SJSA1 (cell line): ENCODE results near the gene MDH2. TPM values are rescaled to one million over a fixed set of nuclear protein-coding genes. Genes with fewer than 3 reads are reported as not detected.
"Not testable (repeated sequence)": the region's sequence is repeated elsewhere in the genome, so short reads cannot be mapped to it uniquely, and the experiment has no call there.

Experiments used
- DNase-seq, 2 experiments: peaks; one replicate each; pipeline ENCODE4 v3.0.0-alpha.2; 2015 to 2020; ENCODE audit warnings: low spot score in 2 of 2, low read depth in 1 of 2
- H3K27ac ChIP-seq: fragments of 250-450 bp; sonication (Bioruptor Pico); 2 replicates; pipeline ENCODE4 v1.5.1; 2020; ENCODE audit warnings: mild to moderate bottlenecking, moderate library complexity
- H3K27me3 ChIP-seq: fragments of 250-450 bp; sonication (Bioruptor Pico); replicated peaks from 2 replicates; pipeline ENCODE4 v1.5.1; 2020; ENCODE audit warnings: mild to moderate bottlenecking, moderate library complexity
- H3K36me3 ChIP-seq: fragments of 250-450 bp; sonication (Bioruptor Pico); 2 replicates; pipeline ENCODE4 v1.5.1; 2020; ENCODE audit warnings: mild to moderate bottlenecking
- H3K4me1 ChIP-seq: fragments of 250-450 bp; sonication (Bioruptor Pico); replicated peaks from 2 replicates; pipeline ENCODE4 v1.6.1; 2021; ENCODE audit warnings: mild to moderate bottlenecking
- H3K4me3 ChIP-seq: fragments of 250-450 bp; sonication (Bioruptor Pico); 2 replicates; pipeline ENCODE4 v1.5.1; 2020; ENCODE audit warnings: mild to moderate bottlenecking
- H3K9me3 ChIP-seq: fragments of 250-450 bp; sonication (Bioruptor Pico); replicated peaks from 2 replicates; pipeline ENCODE4 v1.5.1; 2020; ENCODE audit warnings: mild to moderate bottlenecking
- total RNA-seq: library from RNA; depleted of rRNA; stranded (reverse); fragments of >200 nt; shearing (Covaris generic); gene quantifications from 2 replicates; pipeline ENCODE4 v1.2.3, GENCODE V29; 2014

Gene MDH2
- total RNA-seq, 1 experiment from 2014 or later = 69.9 TPM

DNA sequence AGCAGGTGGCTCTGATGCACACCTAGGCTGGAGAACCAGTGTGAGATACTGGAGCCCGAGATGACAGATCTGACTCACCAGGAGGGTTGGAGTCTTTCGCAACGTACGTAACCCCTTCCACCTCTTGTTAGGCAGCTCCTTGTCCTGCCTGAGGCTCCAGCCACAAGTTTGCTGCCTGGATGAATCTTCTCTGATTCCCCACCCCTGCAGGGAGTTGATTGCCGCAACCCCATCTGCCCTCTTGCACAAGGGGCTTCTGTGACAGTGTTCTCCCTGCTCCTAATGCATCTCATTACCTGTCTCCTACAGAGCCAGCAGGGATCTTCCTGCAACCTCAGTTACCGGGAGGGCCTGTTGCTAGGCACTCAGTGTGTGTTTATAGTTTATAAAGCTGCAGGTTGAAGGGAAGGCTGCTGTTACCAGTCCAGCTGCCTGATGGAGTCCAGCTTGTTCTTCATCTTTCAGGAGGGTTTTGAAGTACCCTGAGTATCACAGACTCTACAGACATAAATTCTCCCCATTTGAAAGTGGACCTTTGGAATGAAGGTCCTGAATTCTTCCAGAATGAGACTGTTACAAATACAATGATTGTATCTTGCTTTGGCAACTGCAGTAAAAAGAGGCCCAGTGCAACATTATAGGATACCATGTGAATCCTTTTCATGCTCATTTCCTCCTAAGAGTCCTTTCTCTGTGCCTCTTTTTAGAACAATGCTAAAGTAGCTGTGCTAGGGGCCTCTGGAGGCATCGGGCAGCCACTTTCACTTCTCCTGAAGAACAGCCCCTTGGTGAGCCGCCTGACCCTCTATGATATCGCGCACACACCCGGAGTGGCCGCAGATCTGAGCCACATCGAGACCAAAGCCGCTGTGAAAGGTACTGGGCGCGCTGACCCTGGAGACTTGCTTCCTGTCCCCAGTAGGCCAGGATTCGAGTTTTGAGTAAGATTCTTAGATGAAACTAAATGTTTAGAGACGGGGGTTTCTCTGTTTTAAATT, 6.5 kb downstream of the MDH2 start:
- Histone ChIP-seq H3K27me3 (no peaks in the 10 kb centered on the region), H3K27ac (no peak overlapping the region), H3K4me1 (peaks cover 14% of the 10 kb centered on the region), H3K9me3 (no peaks in the 10 kb centered on the region), H3K36me3 (peaks cover 88% of the 10 kb centered on the region), H3K4me3 (no peak overlapping the region)
- DNase-seq = no peak

GRCh38 chr7:76056241-76056640, 8.3 kb downstream of the MDH2 start:
- Histone ChIP-seq H3K4me1 (peaks cover 14% of the 10 kb centered on the region), H3K9me3 (no peaks in the 10 kb centered on the region), H3K4me3 (no peak overlapping the region), H3K27me3 (no peaks in the 10 kb centered on the region), H3K27ac (no peak overlapping the region), H3K36me3 (peaks cover 89% of the 10 kb centered on the region)
- no peak for DNase-seq

- DNase-seq = no peak
- Histone ChIP-seq H3K9me3 (no peaks in the 10 kb centered on the region), H3K36me3 (peaks cover 88% of the 10 kb centered on the region), H3K27me3 (no peaks in the 10 kb centered on the region), H3K4me1 (peaks cover 10% of the 10 kb centered on the region), H3K27ac (no peak overlapping the region), H3K4me3 (no peak overlapping the region)
These were observed 9.4 kb downstream of the MDH2 start for GRCh38 chr7:76057103-76057812.

DNA sequence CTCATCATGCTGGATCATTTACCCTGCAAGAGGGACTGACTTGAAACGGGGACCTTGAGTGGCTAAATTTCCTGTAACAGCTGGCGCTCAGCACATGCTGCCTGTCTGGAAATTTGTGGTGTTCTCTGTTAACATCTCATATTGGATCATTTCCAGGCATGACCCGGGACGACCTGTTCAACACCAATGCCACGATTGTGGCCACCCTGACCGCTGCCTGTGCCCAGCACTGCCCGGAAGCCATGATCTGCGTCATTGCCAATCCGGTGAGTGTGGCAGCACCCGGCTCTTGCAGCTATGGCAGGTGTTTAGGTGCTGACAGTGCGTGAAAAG, 9.9 kb downstream of the MDH2 start:
- no peaks in the 10 kb centered on the region for H3K9me3 ChIP-seq
- peaks cover 10% of the 10 kb centered on the region for H3K4me1 ChIP-seq
- no peak overlapping the region for H3K4me3 ChIP-seq
- no peaks in the 10 kb centered on the region for H3K27me3 ChIP-seq
- no peak for DNase-seq
- peaks cover 91% of the 10 kb centered on the region for H3K36me3 ChIP-seq
- no peak overlapping the region for H3K27ac ChIP-seq

GRCh38 chr7:76058745-76059144, 10.8 kb downstream of the MDH2 start:
- not testable (repeated sequence) for DNase-seq, H3K27me3 ChIP-seq, H3K4me1 ChIP-seq, H3K4me3 ChIP-seq, H3K9me3 ChIP-seq, H3K27ac ChIP-seq
- peaks cover 96% of the 10 kb centered on the region for H3K36me3 ChIP-seq

- no peaks in the 10 kb centered on the region for H3K9me3 ChIP-seq
- no peak overlapping the region for H3K27ac ChIP-seq
- H3K4me3 ChIP-seq = no peak overlapping the region
- H3K27me3 ChIP-seq = no peaks in the 10 kb centered on the region
- no peak for DNase-seq
- H3K4me1 ChIP-seq = no peaks in the 10 kb centered on the region
- peaks cover 96% of the 10 kb centered on the region for H3K36me3 ChIP-seq
These were observed 12.9 kb downstream of the MDH2 start for GRCh38 chr7:76060842-76061241.

DNA sequence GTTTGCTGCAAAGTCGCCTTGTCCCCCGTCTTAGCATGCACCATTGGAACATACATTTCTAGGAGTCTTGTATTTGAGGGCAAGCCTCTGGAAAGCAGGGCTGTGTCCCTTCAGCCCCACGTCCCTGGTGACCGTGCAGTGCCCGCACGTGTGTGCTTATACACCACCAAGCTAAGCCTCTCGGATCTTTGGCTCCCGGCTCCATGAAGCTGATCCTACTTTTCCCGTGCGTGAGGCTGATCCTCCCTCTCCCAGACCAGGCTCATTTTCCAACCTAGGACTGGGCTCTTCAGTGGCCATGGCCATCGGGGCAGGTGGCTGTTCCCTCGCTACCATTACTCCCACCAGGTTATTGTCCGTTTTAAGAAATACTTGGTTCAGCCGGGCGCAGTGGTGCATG, 14.3 kb downstream of the MDH2 start:
- Histone ChIP-seq H3K27ac (no peak overlapping the region), H3K4me3 (no peak overlapping the region), H3K36me3 (peaks cover 95% of the 10 kb centered on the region), H3K9me3 (no peaks in the 10 kb centered on the region), H3K4me1 (peaks cover under 1% of the 10 kb centered on the region; the same call in 1 of the 2 replicates), H3K27me3 (no peaks in the 10 kb centered on the region)
- DNase-seq = no peak

DNA sequence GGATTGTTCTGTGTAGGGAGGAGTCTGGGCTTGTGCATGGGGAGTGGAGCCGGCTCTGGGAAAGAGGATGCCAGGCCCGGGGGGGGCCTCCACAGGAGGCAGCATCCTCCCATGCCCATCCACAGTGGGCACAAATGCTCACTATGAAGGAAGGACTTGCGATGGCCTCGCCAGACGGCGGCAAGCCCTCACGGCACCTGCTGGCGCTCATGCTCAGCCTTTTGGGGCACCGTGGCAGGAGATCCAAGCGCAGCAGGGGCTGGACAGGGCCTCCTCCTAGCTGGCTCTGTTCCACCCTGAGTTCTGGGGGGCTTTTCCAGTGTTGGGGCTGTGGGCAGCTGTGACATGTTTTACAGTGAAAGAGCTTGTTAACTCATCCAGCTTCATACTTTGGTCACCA, 15.2 kb downstream of the MDH2 start:
- H3K27me3 ChIP-seq = no peaks in the 10 kb centered on the region
- H3K4me3 ChIP-seq = no peak overlapping the region
- H3K4me1 ChIP-seq = peaks cover 7% of the 10 kb centered on the region; the same call in 1 of the 2 replicates
- H3K27ac ChIP-seq = no peak overlapping the region
- no peaks in the 10 kb centered on the region for H3K9me3 ChIP-seq
- H3K36me3 ChIP-seq = peaks cover 91% of the 10 kb centered on the region
- DNase-seq = no peak

DNA sequence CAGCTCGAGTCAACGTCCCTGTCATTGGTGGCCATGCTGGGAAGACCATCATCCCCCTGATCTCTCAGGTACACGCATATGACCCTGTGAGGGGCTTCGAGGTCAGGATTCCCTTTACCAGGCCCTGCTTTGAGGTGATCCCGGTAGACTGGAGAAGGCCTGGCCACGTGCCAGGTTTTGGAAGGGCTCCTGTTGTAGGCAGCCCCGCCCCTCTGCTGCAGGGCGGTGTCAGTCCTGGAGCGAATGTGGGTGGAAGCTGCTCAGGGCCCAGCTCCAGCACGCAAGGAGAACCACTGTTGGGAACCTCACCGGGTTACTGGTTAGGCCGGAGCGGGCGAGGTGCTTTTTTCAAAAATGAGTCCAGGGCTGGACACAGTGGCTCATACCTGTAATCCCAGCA, 15.6 kb downstream of the MDH2 start:
- peaks cover 87% of the 10 kb centered on the region for H3K36me3 ChIP-seq
- H3K27me3 ChIP-seq = no peaks in the 10 kb centered on the region
- no peak overlapping the region for H3K27ac ChIP-seq
- no peaks in the 10 kb centered on the region for H3K9me3 ChIP-seq
- no peak overlapping the region for H3K4me3 ChIP-seq
- H3K4me1 ChIP-seq = peaks cover 7% of the 10 kb centered on the region; the same call in 1 of the 2 replicates
- DNase-seq = no peak

DNA sequence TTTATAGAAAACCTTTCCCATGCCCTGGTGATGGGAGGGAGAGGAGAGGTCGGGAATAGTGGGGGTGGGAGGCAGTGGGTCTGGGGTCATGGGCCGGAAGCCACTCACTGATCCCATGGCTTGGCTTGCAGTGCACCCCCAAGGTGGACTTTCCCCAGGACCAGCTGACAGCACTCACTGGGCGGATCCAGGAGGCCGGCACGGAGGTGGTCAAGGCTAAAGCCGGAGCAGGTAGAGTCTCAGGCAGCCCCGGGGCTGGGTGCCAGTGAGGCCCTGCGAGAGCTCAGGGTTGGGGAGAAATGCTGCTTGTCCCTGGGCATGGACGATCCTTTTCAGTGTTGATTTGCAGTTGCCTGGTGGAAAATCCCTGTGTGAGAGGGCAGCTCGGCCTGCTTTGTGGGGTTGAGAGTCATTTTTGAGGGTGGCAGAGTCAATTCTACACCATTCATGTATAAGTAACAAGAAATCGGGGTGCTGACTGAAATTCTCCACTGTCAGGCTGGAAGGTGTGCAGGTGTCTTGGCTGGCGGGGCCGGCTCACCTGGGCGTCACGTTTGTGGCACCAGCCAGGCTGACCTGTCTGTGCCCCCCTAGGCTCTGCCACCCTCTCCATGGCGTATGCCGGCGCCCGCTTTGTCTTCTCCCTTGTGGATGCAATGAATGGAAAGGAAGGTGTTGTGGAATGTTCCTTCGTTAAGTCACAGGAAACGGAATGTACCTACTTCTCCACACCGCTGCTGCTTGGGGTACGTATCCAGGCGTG, 16.5 kb downstream of the MDH2 start:
- Histone ChIP-seq H3K4me1 (peaks cover 8% of the 10 kb centered on the region; the same call in 1 of the 2 replicates), H3K27me3 (no peaks in the 10 kb centered on the region), H3K4me3 (no peak overlapping the region), H3K36me3 (peaks cover 79% of the 10 kb centered on the region), H3K27ac (no peak overlapping the region), H3K9me3 (no peaks in the 10 kb centered on the region)
- DNase-seq = no peak

GRCh38 chr7:76065016-76065612, 17.2 kb downstream of the MDH2 start:
- peaks cover 71% of the 10 kb centered on the region for H3K36me3 ChIP-seq
- H3K9me3 ChIP-seq = no peaks in the 10 kb centered on the region
- H3K4me3 ChIP-seq = no peak overlapping the region
- no peaks in the 10 kb centered on the region for H3K27me3 ChIP-seq
- no peak for DNase-seq
- H3K4me1 ChIP-seq = peaks cover 10% of the 10 kb centered on the region; the same call in 1 of the 2 replicates
- H3K27ac ChIP-seq = no peak overlapping the region

DNA sequence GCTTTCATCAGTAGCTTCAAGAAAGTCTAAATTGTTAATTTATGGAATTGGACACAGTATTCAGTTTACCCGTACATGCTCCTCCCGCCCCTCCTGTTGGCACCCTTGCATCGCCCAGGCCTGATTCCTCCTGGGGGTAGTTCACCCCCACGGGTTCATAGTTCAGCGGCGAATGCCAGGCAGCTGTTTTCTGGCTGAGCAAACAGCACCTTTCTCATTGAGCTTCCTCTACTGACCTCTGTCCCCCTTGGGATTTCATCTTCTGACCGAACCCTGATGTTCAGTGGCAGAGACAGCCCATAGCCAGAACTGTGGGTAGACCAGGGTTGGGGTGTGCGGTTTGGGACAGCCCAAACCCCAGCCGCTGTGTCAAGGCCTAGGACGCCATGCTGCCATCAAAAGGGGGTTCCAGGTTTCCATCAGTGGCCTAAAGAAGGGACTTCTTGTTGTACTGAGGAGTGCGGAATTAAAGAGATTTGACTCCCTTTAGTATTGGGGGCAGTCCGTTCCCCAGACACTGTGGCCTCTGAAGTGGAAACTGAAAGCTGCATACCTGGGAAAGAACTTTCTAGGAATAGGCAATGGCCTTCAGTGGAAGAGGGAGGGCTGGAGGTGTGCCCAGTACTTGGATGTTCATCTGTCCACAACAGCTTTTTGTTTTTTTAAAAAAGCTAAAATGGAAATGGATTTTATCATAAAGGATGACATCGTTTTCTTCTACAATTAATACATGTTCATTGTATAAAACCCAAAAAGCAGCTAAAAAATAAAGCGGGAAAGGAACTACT, 19.0 kb downstream of the MDH2 start:
- H3K27ac ChIP-seq = no peak overlapping the region
- H3K27me3 ChIP-seq = no peaks in the 10 kb centered on the region
- H3K4me3 ChIP-seq = no peak overlapping the region
- DNase-seq = no peak
- H3K4me1 ChIP-seq = peaks cover 10% of the 10 kb centered on the region; the same call in 1 of the 2 replicates
- peaks cover 56% of the 10 kb centered on the region for H3K36me3 ChIP-seq
- no peaks in the 10 kb centered on the region for H3K9me3 ChIP-seq

DNA sequence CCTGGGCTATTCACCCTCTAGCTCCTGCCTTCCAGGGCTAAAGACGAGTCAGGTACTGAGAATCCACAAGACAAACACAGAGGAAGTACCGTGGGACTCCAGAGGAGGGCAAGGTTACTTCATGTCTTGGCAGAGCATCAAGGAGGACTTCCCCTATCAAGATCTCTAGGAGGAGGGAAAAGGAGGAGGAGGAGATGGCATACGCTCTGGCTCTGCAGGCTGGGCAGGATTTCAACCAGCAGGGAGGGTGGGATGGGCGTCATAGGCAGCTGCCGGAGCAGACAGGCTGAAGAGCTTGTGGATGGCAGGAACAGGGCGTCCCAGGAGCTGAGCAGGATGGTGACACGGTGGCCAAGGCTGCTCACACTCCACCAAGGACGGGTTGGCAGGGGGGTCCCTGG, 21.3 kb downstream of the MDH2 start:
- DNase-seq = peak; percentile 60 to 75
- Histone ChIP-seq H3K9me3 (no peaks in the 10 kb centered on the region), H3K27ac (no peak overlapping the region), H3K4me3 (no peak overlapping the region), H3K36me3 (peaks cover 34% of the 10 kb centered on the region), H3K4me1 (peaks cover 10% of the 10 kb centered on the region; the same call in 1 of the 2 replicates), H3K27me3 (no peaks in the 10 kb centered on the region)
